Mammary epithelial cell (primary cell): Measurements from ENCODE around the gene SLC22A13.

Experiments
- CTCF ChIP-seq, 2 donors: IDR thresholded peaks in 1 of 2; conservative IDR thresholded peaks in 1 of 2; 2 replicates each; pipeline ENCODE4 v1.5.1; 2011 to 2012; ENCODE audit warnings: inconsistent platforms in 2 of 2, low read length in 2 of 2, mild to moderate bottlenecking in 2 of 2, control low read depth in 1 of 2, low read depth in 1 of 2; ENCODE audit not compliant: insufficient read depth in 1 of 2; ENCODE audit errors: extremely low read depth in 1 of 2
- EZH2 ChIP-seq: IDR thresholded peaks from 2 replicates; pipeline ENCODE4 v1.6.1; 2012; ENCODE audit warnings: low read length, inconsistent platforms, borderline replicate concordance

- TF ChIP-seq CTCF (conservative IDR thresholded peaks at IDR 0.05 in 1 of 2, IDR thresholded peaks at IDR 0.05 in 1 of 2; ENCODE audit: extremely low read depth in 1 of 2, insufficient read depth in 1 of 2, low read depth in 1 of 2, low read length in 2 of 2) (no peak), EZH2 (no peak)
Measured at GRCh38 chr3:38316356-38317191, 51.0 kb downstream of the SLC22A13 start.
